Measurements from ENCODE around the gene DEFB113. TPM values are rescaled to one million over a fixed set of nuclear protein-coding genes. Genes with fewer than 3 reads are reported as not detected.

DEFB113 gene
- total RNA-seq, 2 experiments from 2014 or later: not detected

DNA sequence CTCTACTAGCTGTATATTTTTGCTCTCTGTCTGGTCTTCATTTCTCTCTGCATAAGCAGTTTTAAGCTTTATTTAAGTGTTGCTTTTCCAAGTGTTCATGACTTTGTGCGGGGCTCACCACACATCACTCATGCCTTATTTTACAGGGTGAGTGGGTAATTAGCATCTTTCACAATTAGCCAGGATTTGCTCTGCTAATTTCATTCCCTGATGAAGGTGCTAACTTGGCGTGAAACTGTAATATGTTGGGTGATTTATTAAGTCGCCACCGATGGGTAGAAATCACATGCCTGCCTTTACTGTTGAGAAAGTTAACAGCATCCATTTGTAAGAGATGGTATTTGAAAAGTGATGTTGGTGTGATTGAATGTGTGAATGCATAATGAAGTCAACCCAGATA is 50.2 kb downstream of the DEFB113 start:
- H3K27ac ChIP-seq (ENCODE audit: low read depth, low read length, poor library complexity, severe bottlenecking): no peak overlapping the region
- POLR2A ChIA-PET: no interaction called here
- H4K20me1 ChIP-seq (ENCODE audit: insufficient read depth, low read length): no peaks in the 10 kb centered on the region
- no TSS peak for BruUV-seq (replicated peaks)
- H2AFZ ChIP-seq (ENCODE audit: low read length): no peak overlapping the region
- no peaks in the 10 kb centered on the region for H3K79me2 ChIP-seq (ENCODE audit: insufficient read depth, low read depth, low read length)
- no peaks in the 10 kb centered on the region for H3K9me2 ChIP-seq (ENCODE audit: insufficient read depth, low read length)
- DNase-seq (ENCODE audit: low spot score): no peak
- H3K36me3 ChIP-seq (ENCODE audit: insufficient read depth, low read length): no peaks in the 10 kb centered on the region
- CTCF ChIA-PET (ENCODE audit: unreplicated experiment): no interaction called here
- TF ChIP-seq, protein P1, sequence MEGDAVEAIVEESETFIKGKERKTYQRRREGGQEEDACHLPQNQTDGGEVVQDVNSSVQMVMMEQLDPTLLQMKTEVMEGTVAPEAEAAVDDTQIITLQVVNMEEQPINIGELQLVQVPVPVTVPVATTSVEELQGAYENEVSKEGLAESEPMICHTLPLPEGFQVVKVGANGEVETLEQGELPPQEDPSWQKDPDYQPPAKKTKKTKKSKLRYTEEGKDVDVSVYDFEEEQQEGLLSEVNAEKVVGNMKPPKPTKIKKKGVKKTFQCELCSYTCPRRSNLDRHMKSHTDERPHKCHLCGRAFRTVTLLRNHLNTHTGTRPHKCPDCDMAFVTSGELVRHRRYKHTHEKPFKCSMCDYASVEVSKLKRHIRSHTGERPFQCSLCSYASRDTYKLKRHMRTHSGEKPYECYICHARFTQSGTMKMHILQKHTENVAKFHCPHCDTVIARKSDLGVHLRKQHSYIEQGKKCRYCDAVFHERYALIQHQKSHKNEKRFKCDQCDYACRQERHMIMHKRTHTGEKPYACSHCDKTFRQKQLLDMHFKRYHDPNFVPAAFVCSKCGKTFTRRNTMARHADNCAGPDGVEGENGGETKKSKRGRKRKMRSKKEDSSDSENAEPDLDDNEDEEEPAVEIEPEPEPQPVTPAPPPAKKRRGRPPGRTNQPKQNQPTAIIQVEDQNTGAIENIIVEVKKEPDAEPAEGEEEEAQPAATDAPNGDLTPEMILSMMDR (conservative IDR thresholded peaks at IDR 0.05; ENCODE audit: low read length): no peak
- TF ChIP-seq EZH2phosphoT487 (IDR thresholded peaks at IDR 0.05; ENCODE audit: borderline replicate concordance, low read depth, low read length): no peak
- H3K4me1 ChIP-seq (ENCODE audit: insufficient read depth, low read length, poor library complexity, severe bottlenecking): no peaks in the 10 kb centered on the region
- H3K9me3 ChIP-seq (ENCODE audit: low read length): no peaks in the 10 kb centered on the region
- intact Hi-C loops (cut with micrococcal nuclease; ENCODE audit: unreplicated experiment): no loop called here
- no peak overlapping the region for H3K4me3 ChIP-seq (ENCODE audit: low read depth, low read length, poor library complexity, severe bottlenecking)
- H3K4me2 ChIP-seq (ENCODE audit: low read length): no peak overlapping the region

GRCh38 chr6:49918787-49919186 is 50.6 kb downstream of the DEFB113 start:
- Histone ChIP-seq H3K4me1 (ENCODE audit: insufficient read depth, low read length, poor library complexity, severe bottlenecking) (no peaks in the 10 kb centered on the region), H3K27ac (ENCODE audit: low read depth, low read length, poor library complexity, severe bottlenecking) (no peak overlapping the region), H3K36me3 (ENCODE audit: insufficient read depth, low read length) (no peaks in the 10 kb centered on the region), H3K9me2 (ENCODE audit: insufficient read depth, low read length) (no peaks in the 10 kb centered on the region), H3K9me3 (ENCODE audit: low read length) (no peaks in the 10 kb centered on the region), H4K20me1 (ENCODE audit: insufficient read depth, low read length) (no peaks in the 10 kb centered on the region), H3K4me2 (ENCODE audit: low read length) (no peak overlapping the region), H3K79me2 (ENCODE audit: insufficient read depth, low read depth, low read length) (no peaks in the 10 kb centered on the region), H3K4me3 (ENCODE audit: low read depth, low read length, poor library complexity, severe bottlenecking) (no peak overlapping the region), H2AFZ (ENCODE audit: low read length) (no peak overlapping the region)
- intact Hi-C loops (cut with micrococcal nuclease; ENCODE audit: unreplicated experiment): no loop called here
- TF ChIP-seq EZH2phosphoT487 (IDR thresholded peaks at IDR 0.05; ENCODE audit: borderline replicate concordance, low read depth, low read length): no peak
- TF ChIP-seq, protein P1 (conservative IDR thresholded peaks at IDR 0.05; ENCODE audit: low read length): no peak
- POLR2A ChIA-PET: interaction anchor here (0.6 kb wide), 1 partner anchor 1278 kb away, joined by 5 read pairs; no protein-coding TSS in a partner anchor
- CTCF ChIA-PET (ENCODE audit: unreplicated experiment): no interaction called here
- no TSS peak for BruUV-seq (replicated peaks)
- DNase-seq (ENCODE audit: low spot score): no peak

Other genes starting within 250 kb of the DEFB113 start
- not detected in 2 replicates for gene CRISP3, start 225.2 kb downstream of the DEFB113 start, total RNA-seq (2014; rRNA removed; shearing (Covaris generic))
- gene CRISP3, start 225.2 kb downstream of the DEFB113 start, total RNA-seq (2022): not detected in 2 replicates
- not detected in 2 replicates for gene PGK2, start 182.3 kb downstream of the DEFB113 start, total RNA-seq (2014; rRNA removed; shearing (Covaris generic))
- gene PGK2, start 182.3 kb downstream of the DEFB113 start, total RNA-seq (2022): not detected in 2 replicates
- not detected in 2 replicates for gene CRISP1, start 103.1 kb downstream of the DEFB113 start, total RNA-seq (2014; rRNA removed; shearing (Covaris generic))
- not detected in 2 replicates for gene CRISP1, start 103.1 kb downstream of the DEFB113 start, total RNA-seq (2022)
- gene DEFB114, start 5.5 kb downstream of the DEFB113 start, total RNA-seq (2014; rRNA removed; shearing (Covaris generic)): not detected in 2 replicates
- gene DEFB114, start 5.5 kb downstream of the DEFB113 start, total RNA-seq (2022): not detected in 2 replicates
- not detected in 2 replicates for gene DEFB110, start 52.4 kb upstream of the DEFB113 start, total RNA-seq (2014; rRNA removed; shearing (Covaris generic))
- not detected in 2 replicates for gene DEFB110, start 52.4 kb upstream of the DEFB113 start, total RNA-seq (2022)
- gene DEFB112, start 80.3 kb upstream of the DEFB113 start, total RNA-seq (2014; rRNA removed; shearing (Covaris generic)): not detected in 2 replicates
- gene DEFB112, start 80.3 kb upstream of the DEFB113 start, total RNA-seq (2022): not detected in 2 replicates

All from OCI-LY7 (cell line).